Measurements from ENCODE around the gene FCER2.

FCER2 gene

GRCh38 chr19:7732045-7732444 lies 30.1 kb upstream of the FCER2 start, which contains the start of gene CLEC4G:
Gene CLEC4G, minus strand, starts transcription at chr19:7732110. Its CDS starts 8 bp downstream, at chr19:7732102.
- DNase-seq, result no peak

- DNase-seq, result no peak
These were observed 29.7 kb upstream of the FCER2 start for GRCh38 chr19:7731615-7732014.

GRCh38 chr19:7731218-7731595 lies 29.3 kb upstream of the FCER2 start:
- no peak for DNase-seq

GRCh38 chr19:7730286-7731217 lies 28.6 kb upstream of the FCER2 start:
- DNase-seq, result no peak

- DNase-seq, result no peak
These were observed 27.9 kb upstream of the FCER2 start for GRCh38 chr19:7729831-7730285.

GRCh38 chr19:7729211-7729610 lies 27.3 kb upstream of the FCER2 start:
- DNase-seq, result no peak

GRCh38 chr19:7725791-7726190 lies 23.9 kb upstream of the FCER2 start:
- no peak for DNase-seq

GRCh38 chr19:7722231-7722651 lies 20.3 kb upstream of the FCER2 start:
- no peak for DNase-seq

- DNase-seq, result no peak
These were observed 18.4 kb upstream of the FCER2 start for GRCh38 chr19:7720351-7720750.

GRCh38 chr19:7718668-7719067 lies 16.7 kb upstream of the FCER2 start:
- DNase-seq, result no peak

- no peak for DNase-seq
These were observed 14.8 kb upstream of the FCER2 start for GRCh38 chr19:7716762-7717161.

GRCh38 chr19:7715671-7716070 lies 13.7 kb upstream of the FCER2 start:
- no peak for DNase-seq

- no peak for DNase-seq
These were observed 8.7 kb upstream of the FCER2 start for GRCh38 chr19:7710616-7711015.

GRCh38 chr19:7709932-7710460 lies 8.1 kb upstream of the FCER2 start:
- DNase-seq, result no peak

GRCh38 chr19:7706955-7707456 lies 5.1 kb upstream of the FCER2 start:
- no peak for DNase-seq

- DNase-seq, result no peak
These were observed 4.4 kb upstream of the FCER2 start for GRCh38 chr19:7706188-7706954.

- DNase-seq, result no peak
These were observed 3.7 kb upstream of the FCER2 start for GRCh38 chr19:7705387-7706187.

- no peak for DNase-seq
These were observed 2.5 kb upstream of the FCER2 start for GRCh38 chr19:7704280-7705060.

- no peak for DNase-seq
These were observed 1.4 kb upstream of the FCER2 start for GRCh38 chr19:7703332-7703731.

GRCh38 chr19:7701049-7701653 lies 780 bp downstream of the FCER2 start:
- DNase-seq, result no peak

Data from left hindlimb (tissue), 1 donor.